NCI-H82 treated with DMSO at 0.1 percent for 48 hours (cell line): Measurements from ENCODE around the gene PREX1.

ENCODE experiments used
- DNase-seq: peaks from one replicate; lab custom pipeline; 2025; ENCODE audit not compliant: unreplicated experiment; lab: John Stamatoyannopoulos, UW

The PREX1 gene

GRCh38 chr20:48722737-48723191, 105.0 kb downstream of the PREX1 start:
- DNase-seq, result no peak

GRCh38 chr20:48722002-48722731, 105.6 kb downstream of the PREX1 start:
- no peak for DNase-seq

DNA sequence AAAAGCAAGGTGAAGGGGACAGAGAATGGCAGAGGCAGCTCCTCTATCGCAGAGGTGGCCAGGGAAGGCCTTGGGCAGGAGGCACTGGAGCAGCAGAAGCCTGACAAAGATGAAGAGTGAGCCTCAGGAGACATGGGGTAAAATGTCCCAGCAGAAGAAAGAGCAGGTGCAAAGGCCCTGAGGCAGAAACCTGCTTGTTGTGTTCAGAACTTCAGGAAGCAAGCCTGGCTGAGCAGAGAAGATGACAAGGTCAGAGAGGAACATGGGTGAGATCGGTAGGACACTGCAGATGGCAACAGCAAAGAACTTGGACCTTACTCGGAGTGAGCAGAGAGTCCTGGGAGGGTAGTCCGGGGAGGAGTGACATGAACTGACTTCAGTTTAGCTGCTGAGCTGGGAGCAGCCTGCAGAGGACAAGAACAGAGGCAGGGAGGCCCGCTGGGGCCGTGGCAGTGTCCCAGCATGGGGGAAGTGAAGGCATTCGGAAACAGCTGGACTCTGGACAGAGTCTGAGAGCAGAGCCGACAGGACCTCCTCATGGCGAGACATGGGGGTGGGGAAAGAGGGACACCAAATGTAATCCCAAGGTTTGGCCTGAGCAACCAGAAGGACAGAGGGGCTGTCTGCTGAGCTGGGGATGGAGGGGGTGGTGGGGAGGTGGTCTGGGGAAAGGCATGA, 106.3 kb downstream of the PREX1 start:
- no peak for DNase-seq

GRCh38 chr20:48720256-48720985, 107.4 kb downstream of the PREX1 start:
- DNase-seq, result no peak

DNA sequence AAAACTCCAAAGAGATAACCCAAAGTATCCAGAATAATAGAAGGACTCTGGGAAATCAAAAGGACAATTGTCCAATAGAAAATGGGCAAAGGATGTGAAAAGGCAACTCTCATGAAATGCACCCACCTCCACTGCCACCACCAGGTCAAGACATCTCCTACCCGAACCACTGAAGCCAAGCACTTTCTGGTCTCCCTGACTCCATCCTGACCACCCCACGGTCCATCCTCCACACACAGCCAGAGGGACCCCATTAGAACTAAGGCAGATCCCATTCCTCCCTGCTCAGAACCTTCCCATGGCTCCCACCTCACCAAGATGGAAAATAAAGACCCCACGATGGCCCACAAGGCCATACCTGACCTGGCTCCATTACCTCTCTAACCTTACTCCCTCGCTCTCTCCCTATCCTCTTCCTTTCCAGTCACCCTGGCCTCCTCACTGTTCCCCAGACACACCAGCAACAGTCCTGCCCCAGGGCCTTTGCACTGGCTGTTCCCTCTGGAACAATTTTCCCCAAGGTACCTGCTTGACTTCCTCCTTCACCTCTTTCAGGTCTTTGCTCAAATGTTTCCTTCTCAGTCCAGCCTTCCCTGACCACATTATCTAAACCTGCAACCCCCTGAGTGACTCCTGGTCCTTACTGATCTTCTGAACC, 108.1 kb downstream of the PREX1 start:
- DNase-seq, result no peak

DNA sequence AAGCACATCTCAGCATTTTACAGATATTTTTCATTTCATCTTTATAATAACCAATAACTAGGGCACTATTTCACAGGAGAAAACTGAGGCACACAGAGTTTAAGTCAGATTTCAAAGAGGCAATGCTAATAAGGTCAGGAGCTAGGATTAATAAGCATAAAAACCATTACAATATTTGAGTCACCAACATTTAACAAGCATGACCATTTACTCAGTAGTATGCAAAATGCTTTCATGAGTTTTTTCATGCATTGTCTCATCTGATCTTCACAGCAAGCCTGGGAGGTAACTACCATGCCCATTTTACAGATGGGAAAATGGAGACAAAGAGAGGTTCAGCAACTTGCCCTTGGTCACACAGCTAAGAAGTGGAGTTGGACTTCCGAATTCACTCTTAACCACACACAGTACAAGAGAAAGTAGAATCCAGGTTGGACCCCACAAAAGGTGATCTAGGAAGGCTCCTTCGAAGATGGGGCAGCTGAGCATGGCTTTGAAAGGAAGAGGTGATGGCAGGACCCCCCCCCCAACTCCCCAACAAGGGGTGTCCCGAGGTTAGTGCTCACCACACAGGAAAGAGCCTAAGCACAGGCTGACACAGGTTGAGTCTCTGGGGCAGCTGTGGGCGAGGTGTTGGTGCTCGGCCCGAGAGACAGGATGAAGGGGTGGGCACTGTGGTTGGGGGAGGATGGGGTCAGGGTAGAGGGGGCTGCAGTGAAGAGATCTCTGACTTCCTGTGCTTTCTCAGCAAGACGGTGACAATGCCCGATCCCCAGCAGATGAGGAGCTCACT, 108.8 kb downstream of the PREX1 start:
- DNase-seq, result no peak

DNA sequence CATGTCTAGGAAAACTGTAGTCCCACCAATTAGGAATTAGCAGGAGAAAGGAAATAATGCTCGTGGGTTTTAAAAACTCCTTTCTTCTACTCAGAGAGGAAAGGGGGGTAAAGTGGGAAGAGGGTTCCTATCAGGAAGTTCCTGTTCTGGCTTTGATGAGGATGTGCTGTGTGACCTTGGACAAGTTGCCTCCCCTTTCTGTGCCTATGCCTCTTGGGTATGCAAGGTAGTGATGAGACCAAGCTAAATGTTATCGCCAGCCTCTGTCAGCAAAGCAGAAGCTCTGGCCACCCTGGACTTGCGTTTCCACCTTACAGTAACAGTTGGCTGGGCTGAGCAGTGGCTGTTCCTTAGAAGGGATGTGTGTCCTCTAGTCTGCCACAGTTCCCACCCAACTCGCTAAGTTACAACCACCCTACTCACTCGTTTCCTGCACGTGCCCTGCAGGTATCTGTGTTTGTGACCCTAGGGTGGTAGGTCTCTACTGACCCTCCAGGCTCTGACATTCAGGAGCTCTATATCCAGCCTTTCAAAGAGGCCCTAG, 110.0 kb downstream of the PREX1 start:
- no peak for DNase-seq

- no peak for DNase-seq
Observed at GRCh38 chr20:48717095-48717672, 110.6 kb downstream of the PREX1 start.

DNA sequence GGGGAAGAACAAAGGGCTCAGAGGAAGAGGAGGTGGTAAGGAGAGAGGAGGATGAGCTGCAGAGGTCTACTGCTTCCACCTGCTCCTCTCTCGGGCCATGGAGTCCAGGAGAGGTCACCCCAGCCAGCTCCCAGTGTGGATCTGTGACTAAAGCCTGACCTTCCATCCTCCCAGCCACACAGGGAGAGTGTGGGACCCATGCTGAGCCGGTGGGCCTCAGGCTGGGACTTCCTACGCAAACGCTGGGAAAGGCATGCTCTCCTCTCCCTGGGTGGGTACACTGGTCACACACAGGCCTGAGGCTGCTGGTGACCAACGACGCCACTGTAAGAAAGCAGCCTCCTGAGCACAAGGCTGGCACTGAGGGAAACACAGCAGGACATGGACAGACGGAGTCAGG, 111.3 kb downstream of the PREX1 start:
- no peak for DNase-seq

- DNase-seq, result no peak
Observed at GRCh38 chr20:48716086-48716485, 111.7 kb downstream of the PREX1 start.

DNA sequence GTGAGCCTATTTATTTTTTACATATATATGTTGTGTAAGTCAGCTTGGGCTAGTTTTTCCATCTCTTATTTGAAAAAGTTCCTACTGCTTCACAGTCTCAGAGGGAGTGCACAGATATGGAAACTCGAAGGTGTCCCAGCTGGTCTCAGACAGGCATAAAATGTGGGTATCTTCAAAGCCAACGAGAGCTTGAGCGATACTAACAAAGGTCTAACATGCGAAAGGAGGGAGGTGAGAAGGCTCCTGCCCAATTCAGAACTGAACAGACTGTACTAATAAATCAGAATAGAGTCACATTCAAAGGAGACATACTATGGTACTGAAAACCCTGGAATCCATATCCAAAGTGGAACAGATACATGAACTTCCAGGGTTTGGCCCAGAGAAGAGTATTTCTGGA, 113.0 kb downstream of the PREX1 start:
- no peak for DNase-seq

DNA sequence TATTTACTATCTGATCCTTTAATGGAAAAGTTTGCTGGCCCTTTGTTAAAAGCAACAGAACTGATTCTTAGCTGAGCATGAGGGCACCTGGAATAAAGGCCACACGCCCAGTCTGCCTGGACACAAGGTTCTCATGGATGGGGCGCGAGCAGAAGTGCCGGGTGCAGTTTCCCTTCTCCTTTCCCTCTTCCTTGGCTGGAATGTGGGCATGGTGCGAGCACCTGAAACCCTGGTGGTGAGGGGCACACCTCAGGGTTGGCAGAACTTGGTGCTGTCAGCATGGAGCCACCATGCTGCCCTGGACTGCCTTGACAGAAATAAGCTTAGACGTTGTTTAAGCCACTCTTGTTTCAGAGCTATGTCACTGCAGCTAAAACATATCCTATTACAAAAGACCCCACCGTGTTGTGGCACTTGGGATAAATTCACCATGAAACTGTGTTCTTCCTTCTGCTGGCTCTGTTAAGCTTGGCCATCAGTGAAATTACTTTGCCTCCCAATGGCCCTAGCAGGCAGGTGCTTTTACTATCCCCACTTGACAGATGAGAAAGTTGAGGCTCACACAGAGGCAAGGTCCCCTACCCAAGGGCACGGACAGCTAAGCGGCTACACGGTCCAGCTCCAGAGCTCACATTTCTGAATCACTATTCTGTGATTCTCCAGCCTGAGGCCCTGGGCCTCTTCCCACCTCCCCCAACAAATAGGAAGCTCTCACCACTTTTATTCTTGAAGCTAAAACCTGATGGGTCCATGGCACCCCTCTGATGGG, 115.9 kb downstream of the PREX1 start:
- no peak for DNase-seq

- DNase-seq, result no peak
Observed at GRCh38 chr20:48711044-48711428, 116.8 kb downstream of the PREX1 start.

GRCh38 chr20:48710341-48711043, 117.3 kb downstream of the PREX1 start:
- DNase-seq, result no peak

DNA sequence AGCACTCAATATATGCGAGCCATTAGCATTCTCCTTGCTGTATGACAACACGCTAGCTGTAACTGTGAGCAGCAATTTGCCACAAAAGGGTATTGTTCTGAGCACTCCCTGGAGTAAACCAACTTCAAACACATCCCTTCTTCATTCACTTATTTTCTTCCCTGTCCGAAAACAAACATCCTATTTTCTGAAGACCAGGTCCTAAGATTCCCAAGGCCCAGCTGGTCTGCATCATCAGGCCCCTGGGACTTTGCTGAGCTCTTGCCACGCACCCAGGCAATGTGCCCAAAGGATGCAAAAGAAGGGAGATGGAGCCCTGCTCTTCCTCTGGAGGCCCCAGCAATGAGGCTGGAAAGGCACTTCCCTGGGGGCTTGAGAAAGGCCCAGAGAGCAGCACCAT, 118.1 kb downstream of the PREX1 start:
- no peak for DNase-seq

- no peak for DNase-seq
Observed at GRCh38 chr20:48709058-48709691, 118.6 kb downstream of the PREX1 start.

- DNase-seq, result no peak
Observed at GRCh38 chr20:48708630-48709029, 119.2 kb downstream of the PREX1 start.

DNA sequence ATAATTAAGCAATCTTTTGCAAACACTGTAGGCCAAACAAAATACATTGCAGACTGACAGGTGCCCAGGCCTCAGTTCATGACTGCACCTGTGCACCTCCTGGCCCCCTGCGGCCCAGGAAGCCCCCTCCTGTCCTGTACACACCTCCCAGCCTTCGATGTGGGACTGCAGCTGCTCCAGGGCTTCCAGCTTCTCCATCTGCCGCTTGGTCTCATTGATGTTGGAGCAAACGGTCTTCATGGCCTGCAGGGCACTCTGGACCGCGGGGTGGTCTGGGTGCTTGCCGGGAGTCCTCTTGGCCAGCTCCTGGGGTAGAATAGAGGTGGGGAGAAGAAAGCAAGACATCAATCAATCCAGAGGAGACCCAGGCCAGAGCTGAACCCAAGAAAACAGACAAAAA, 119.7 kb downstream of the PREX1 start:
- no peak for DNase-seq
